ENCODE measurements around the gene EFHC1. TPM values are rescaled to one million over a fixed set of nuclear protein-coding genes. Genes with fewer than 3 reads are reported as not detected.
"Not testable (repeated sequence)": the region's sequence is repeated elsewhere in the genome, so short reads cannot be mapped to it uniquely, and the experiment has no call there.

EFHC1 gene
- total RNA-seq, 2 donors from 2014 or later = 11.5 to 17.4 TPM

- TF ChIP-seq CTCF (IDR thresholded peaks at IDR 0.05) (no peak), POLR2A (IDR thresholded peaks at IDR 0.05) (no peak)
- WGBS, 2 donors = 23 to 72% methylated on average over 1 of the region's 1 CpG
- Histone ChIP-seq H3K36me3 (replicated peaks in 1 of 2; ENCODE audit: insufficient read depth in 1 of 2, low read depth in 2 of 2) (no peaks in the 10 kb centered on the region), H3K27ac (no peak overlapping the region), H3K4me3 (no peak overlapping the region), H3K4me1 (no peaks in the 10 kb centered on the region), H3K27me3 (no peaks in the 10 kb centered on the region), H3K9me3 (no peaks in the 10 kb centered on the region)
- intact Hi-C loops (cut with DNase I) = no loop called here
- DNase-seq (no peak), ATAC-seq (no peak)
Observed at GRCh38 chr6:52435345-52435744, 15.2 kb downstream of the EFHC1 start.

GRCh38 chr6:52438926-52439325, 18.8 kb downstream of the EFHC1 start:
- intact Hi-C loops (cut with DNase I) = no loop called here
- 78 to 85% methylated on average over 2 of the region's 2 CpGs for WGBS, 2 donors
- no peaks in the 10 kb centered on the region for H3K4me1 ChIP-seq
- H3K4me3 ChIP-seq = no peak overlapping the region
- no peaks in the 10 kb centered on the region for H3K36me3 ChIP-seq (replicated peaks in 1 of 2; ENCODE audit: insufficient read depth in 1 of 2, low read depth in 2 of 2)
- H3K9me3 ChIP-seq = no peaks in the 10 kb centered on the region
- no peak overlapping the region for H3K27ac ChIP-seq
- DNase-seq = no peak
- no peaks in the 10 kb centered on the region for H3K27me3 ChIP-seq
- ATAC-seq = no peak
- TF ChIP-seq CTCF (IDR thresholded peaks at IDR 0.05) (no peak), POLR2A (IDR thresholded peaks at IDR 0.05) (no peak)

- intact Hi-C loops (cut with DNase I) = no loop called here
- 50 to 74% methylated on average over 2 of the region's 2 CpGs for WGBS, 2 donors
- no peak overlapping the region for H3K27ac ChIP-seq
- no peaks in the 10 kb centered on the region for H3K9me3 ChIP-seq
- H3K36me3 ChIP-seq (replicated peaks in 1 of 2; ENCODE audit: insufficient read depth in 1 of 2, low read depth in 2 of 2) = no peaks in the 10 kb centered on the region
- ATAC-seq (no peak), DNase-seq (no peak)
- TF ChIP-seq POLR2A (IDR thresholded peaks at IDR 0.05) = no peak
- TF ChIP-seq CTCF (IDR thresholded peaks at IDR 0.05) = no peak
- H3K27me3 ChIP-seq = no peaks in the 10 kb centered on the region
- H3K4me3 ChIP-seq = no peak overlapping the region
- no peaks in the 10 kb centered on the region for H3K4me1 ChIP-seq
Observed at GRCh38 chr6:52454556-52454955, 34.4 kb downstream of the EFHC1 start.

- ATAC-seq = no peak
- Histone ChIP-seq H3K27me3 (no peaks in the 10 kb centered on the region), H3K4me1 (no peaks in the 10 kb centered on the region), H3K27ac (no peak overlapping the region), H3K9me3 (no peaks in the 10 kb centered on the region), H3K36me3 (replicated peaks in 1 of 2; ENCODE audit: insufficient read depth in 1 of 2, low read depth in 2 of 2) (no peaks in the 10 kb centered on the region), H3K4me3 (no peak overlapping the region)
- intact Hi-C loops (cut with DNase I) = no loop called here
- no peak for TF ChIP-seq CTCF (IDR thresholded peaks at IDR 0.05)
- no peak for TF ChIP-seq POLR2A (IDR thresholded peaks at IDR 0.05)
- DNase-seq = no peak
- WGBS, 2 donors = 79 to 83% methylated on average over 2 of the region's 2 CpGs
Observed at GRCh38 chr6:52457096-52457495, 37.0 kb downstream of the EFHC1 start.

- H3K4me1 ChIP-seq; DNase-seq; H3K27ac ChIP-seq; H3K4me3 ChIP-seq; intact Hi-C loops (cut with DNase I); H3K36me3 ChIP-seq (replicated peaks in 1 of 2; ENCODE audit: insufficient read depth in 1 of 2, low read depth in 2 of 2); ATAC-seq; H3K9me3 ChIP-seq; H3K27me3 ChIP-seq: not testable (repeated sequence)
- WGBS, 2 donors = 80 to 85% methylated on average over 2 of the region's 2 CpGs
Observed at GRCh38 chr6:52461194-52461593, 41.1 kb downstream of the EFHC1 start.
